ENCODE results near the gene COMTD1.
A peak's percentile ranks its signal among the peaks of the same experiment; 100 is the strongest.
"Not testable (repeated sequence)": the region's sequence is repeated elsewhere in the genome, so short reads cannot be mapped to it uniquely, and the experiment has no call there.

Gene COMTD1

GRCh38 chr10:75244487-75245353 lies 9.0 kb upstream of the COMTD1 start:
- no peak for DNase-seq

GRCh38 chr10:75243426-75243825 lies 7.7 kb upstream of the COMTD1 start:
- no peak for DNase-seq

DNA sequence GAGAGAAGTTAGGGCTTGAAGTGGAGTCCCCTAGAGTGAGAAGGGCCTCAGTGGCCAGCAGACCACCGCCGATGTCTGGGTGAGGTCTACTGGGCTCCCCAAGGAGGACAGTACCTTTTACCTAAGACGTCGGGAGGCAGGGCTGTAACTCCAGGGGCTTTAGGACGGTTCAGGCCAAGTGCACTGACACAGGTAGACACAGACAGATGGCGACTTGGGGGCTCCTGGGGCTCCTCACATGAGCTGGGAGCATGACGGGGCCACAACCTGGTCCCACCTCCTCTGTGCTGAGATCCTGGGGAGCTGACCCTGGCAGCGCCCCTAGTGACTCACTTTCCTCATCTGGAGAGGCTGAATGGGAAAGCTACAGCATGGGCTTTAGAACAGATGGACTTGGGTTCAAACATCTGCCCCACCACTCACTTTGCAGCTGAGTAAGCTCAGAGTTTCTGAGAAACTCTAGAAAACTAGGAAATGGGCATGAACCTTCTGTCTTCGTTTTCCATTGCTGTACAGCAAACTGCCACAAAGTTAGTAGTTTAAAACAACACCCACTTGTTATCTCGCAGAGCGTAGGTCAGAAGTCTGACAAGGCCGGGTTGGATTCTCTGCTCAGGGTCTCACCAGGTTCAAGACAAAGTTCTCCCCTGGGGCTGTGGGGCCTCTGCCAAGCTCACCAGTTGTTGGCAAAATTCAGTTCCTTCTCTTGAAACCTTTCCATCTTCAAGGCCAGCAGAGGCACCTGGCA lies 4.7 kb upstream of the COMTD1 start:
- no peak for DNase-seq

- no peak for DNase-seq
Measured at GRCh38 chr10:75239096-75239790, 3.5 kb upstream of the COMTD1 start.

- no peak for DNase-seq
Measured at GRCh38 chr10:75238182-75239095, 2.7 kb upstream of the COMTD1 start.

DNA sequence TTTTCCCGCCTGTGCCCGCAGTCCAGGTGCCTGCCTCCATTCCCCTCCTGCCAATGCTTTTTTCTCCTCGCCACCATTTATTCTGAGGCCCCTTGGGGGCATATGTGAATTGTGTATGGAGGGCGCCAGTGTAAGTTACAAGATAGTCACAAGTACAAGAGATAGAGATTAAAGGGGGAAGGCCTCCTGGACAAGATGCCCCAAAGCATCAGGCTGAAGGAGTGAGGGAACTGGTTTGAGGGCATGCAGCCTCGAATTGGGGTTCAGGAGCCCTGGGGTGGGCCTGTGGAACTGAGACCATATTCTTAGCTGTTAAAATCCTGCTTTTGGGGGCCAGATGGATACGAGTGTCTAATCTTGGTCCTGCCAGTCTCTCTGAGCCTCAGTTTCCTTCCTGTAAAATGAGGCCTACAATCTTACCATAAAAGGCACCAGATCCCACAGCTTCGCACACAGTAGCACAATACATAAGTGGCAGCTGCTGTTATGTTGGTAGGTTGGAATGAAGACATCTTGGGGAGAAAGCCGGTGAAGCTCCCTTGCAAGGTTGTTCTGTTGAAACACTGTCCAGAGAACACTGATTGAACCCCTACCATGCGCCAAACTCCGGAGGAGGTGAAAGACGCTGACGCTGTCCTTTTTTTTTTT lies 545 bp upstream of the COMTD1 start:
- no peak for DNase-seq

DNA sequence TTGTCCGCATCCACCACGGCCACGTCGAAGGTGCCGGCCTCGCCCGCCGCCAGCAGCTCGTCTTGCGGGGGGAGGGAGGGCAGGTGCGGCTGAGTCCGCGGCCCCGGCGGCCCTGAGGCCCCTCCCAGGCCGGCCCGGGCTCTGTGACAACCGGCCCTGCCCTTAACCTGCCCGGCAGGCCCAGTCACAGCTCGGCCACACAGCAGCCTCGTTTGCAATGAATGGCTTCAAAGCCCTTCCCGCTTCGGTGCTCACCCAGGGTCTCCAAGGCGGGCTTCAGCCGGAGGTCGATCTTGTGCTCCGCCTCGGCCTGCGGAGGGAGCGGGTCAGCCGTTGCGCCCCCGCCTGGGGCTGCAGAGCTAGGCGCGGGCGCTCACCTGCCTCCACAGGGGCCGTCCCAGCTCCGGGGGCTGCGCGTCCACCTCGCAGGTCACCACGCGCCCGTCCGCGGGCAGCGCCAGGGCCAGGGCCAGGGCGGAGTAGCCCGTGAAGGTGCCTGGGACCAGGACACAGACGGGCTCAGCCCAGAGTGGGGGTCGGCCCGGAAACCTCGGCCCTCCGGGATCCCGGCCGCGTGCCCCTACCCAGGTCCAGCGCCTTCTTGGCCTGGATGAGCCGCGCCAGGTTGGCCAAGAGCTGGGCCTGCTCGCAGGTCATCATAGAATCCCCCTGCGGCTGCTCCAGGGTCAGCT lies 928 bp downstream of the COMTD1 start:
- DNase-seq = no peak

- peak; percentile 53 for DNase-seq
Measured at GRCh38 chr10:75234017-75234682, 1.6 kb downstream of the COMTD1 start.

- no peak for DNase-seq
Measured at GRCh38 chr10:75233444-75234016, 2.2 kb downstream of the COMTD1 start.

DNA sequence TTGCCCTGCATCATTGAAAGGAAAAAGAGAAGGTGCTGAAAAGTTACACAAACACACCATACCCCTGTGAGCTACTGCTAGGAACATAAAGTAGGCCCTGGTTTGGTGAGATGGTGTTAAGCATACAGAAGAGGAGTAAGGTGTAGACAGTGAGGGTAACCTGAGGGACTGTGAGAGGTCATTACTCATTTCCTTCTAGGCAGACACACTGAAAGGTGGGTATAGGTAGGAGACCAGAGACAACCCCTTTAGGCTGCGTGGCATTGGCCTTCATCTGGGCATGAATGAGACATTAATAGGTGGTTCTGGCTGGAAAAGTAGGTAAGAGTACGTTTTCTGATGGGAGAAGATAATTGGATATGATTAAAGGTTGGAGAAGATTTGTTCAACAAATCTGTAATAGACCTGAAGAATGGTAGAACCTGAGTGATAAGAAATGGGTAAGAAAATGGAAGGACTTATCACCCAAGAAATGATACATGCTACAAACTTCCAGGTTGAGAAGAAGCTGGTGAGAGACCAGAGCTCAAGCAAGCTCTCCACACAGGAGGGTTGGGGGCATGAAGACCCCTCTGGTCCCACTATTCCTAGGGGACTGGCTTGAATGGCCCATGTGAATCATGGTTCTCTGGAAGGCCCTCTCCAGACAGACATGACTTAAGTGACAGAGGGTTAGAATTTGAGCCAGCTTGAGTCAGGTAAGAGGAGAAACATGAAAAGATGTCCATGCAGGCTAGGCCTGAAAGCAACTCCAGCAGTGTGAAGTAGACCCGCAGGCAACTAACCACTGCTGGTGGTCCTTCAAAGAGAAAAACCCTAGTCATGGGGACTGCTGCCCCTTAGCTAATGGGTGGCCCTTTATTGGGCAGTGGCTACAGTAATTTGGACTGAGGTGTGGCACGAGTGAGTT lies 3.8 kb downstream of the COMTD1 start:
- DNase-seq = no peak

DNA sequence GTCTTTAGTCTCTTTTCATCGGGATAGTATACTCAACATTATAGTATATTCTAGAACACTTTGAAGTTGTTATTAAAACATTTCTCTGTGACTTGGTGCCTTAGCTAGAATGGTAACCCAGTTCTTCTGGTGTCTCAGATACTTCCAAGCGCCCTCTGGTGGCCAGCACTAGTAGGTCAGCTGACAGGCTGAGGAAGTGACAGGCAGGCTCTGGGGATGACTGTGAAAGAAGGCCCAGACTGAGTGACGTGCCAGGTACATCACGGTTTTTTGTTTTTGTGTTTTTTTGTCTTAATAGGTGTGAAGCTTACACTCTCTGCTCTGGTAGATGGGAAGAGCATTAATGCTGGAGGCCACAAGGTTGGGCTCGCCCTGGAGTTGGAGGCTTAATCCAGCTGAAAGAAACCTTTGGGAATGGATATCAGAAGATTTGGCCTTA lies 5.1 kb downstream of the COMTD1 start:
- peak; percentile 54 for DNase-seq

DNA sequence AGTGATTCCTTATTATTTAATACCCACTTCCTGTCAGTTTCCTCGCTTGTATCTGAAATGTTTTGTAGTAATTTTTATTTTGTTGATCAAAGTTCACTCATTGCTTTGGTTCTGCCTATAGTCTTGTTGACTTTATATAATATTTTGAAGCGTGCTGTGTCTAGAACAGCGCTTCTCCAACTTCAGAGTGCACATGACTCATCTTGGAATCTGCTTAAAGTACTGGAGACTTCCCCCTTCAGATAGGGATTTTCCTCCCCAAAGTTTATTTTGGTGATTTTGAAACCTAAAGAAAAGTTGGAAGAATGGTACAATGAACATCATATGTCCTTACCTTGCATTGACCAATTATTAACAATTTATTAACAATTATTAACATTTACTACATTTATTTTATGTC lies 5.8 kb downstream of the COMTD1 start:
- no peak for DNase-seq

- no peak for DNase-seq
Measured at GRCh38 chr10:75228834-75229233, 6.9 kb downstream of the COMTD1 start.

DNA sequence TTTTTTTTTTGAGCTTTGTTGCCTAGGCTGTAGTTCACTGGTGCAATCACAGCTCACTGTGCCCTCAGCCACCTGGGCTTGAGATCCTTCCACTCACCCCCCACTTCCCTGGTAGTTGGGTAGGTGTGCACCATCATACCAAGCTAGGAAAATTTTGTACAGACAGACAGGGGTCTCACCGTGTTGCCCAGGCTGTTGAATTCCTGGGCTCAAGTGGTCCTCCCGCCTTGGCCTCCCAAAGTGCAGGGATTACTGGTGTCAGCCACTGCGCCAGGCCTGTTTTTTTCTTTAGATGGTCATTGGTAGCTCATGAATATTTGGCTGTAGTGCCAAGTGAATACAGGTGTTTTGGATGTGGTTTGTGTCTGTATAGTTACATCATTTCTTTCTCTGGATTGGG lies 7.5 kb downstream of the COMTD1 start:
- DNase-seq = no peak

DNA sequence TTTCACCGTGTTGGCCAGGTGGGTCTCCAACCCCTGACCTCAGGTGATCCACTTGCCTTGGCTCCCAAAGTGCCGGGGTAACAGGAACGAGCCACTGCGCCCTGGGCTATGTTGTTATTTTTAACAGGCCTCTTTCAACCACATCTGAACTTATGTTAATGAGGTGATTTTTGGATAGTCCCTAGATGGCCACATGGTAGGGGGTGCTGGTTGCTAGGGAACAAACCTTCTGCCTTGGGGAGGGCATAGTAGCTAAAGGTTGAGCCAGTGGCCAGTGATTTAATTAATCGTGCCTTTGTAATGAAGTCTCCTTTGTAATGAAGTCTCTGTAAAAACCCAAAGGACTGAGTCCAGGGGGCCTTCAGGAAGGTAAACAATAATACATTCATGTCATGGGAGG lies 9.1 kb downstream of the COMTD1 start:
- no peak for DNase-seq

DNA sequence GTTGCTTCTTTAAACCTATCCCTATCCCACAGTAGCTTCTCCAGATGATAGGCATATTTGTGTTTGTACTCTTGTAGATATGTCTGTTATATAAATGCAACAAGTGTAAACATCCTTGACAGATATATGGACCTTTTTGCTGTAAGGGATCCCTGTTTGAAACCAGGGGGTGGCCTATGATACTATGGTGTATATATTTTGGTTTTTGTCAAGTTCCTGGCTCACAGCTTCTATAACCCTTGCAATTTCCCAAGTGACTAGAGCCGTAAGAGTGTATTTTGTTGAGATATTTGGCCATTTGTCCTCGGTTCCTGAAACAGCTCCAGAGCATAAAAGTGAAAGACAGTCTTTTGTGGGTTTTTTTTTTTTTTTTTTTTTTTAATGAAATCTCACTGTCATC lies 9.7 kb downstream of the COMTD1 start:
- DNase-seq = no peak

DNA sequence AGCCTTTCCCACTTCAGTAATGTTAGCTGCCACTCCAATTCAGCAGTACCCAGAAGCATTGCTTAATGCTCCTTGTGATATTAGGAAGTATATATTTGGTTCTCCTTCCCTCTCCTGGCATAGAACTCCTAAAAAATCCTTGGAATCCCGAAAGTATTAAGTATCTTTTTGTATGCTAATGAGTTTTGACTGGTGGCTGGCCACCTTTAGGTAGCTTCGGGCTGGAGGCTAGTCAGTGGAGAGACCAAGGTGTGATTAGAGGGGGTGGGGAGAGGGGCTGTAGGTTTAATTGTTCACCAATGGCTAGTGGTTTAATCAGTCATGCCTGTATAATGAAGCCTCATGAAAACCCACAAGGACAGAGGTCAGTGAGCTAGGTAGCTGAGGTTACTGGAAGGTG lies 12.2 kb downstream of the COMTD1 start:
- no peak for DNase-seq

- DNase-seq = not testable (repeated sequence)
Measured at GRCh38 chr10:75221492-75221891, 14.3 kb downstream of the COMTD1 start.

- no peak for DNase-seq
Measured at GRCh38 chr10:75220274-75220673, 15.5 kb downstream of the COMTD1 start.

All from SIG-M5 (cell line).